ENCODE results near the gene LUZP4.
A peak's percentile ranks its signal among the peaks of the same experiment; 100 is the strongest.
"Not testable (repeated sequence)": the region's sequence is repeated elsewhere in the genome, so short reads cannot be mapped to it uniquely, and the experiment has no call there.

Gene LUZP4, protein sequence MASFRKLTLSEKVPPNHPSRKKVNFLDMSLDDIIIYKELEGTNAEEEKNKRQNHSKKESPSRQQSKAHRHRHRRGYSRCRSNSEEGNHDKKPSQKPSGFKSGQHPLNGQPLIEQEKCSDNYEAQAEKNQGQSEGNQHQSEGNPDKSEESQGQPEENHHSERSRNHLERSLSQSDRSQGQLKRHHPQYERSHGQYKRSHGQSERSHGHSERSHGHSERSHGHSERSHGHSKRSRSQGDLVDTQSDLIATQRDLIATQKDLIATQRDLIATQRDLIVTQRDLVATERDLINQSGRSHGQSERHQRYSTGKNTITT

DNA sequence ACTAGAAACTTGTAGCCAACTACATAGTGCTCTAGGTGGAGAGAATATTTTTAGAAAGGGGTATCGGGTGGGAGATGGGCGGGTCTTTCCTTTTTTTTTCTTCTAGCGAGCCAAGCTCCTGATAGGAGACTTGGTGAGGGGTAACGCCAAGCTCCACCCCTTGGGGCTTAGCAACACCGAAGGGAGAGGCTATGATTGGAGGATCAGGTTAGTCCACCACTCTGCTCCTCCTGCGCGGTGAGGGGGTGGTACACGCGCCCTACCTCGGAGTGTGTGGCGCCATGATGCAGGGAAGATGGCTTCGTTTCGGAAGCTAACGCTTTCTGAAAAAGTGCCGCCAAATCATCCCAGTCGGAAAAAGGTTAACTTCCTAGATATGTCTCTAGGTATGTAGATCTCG, at the start of gene LUZP4:
TSS of gene LUZP4 (plus strand) at position 251 of the 400 bp plus-strand sequence. CDS start at position 296, 45 bp downstream.
- DNase-seq, result no peak

- DNase-seq, result no peak
These were observed 37.9 kb upstream of the LUZP4 start for GRCh38 chrX:115251458-115252233.

DNA sequence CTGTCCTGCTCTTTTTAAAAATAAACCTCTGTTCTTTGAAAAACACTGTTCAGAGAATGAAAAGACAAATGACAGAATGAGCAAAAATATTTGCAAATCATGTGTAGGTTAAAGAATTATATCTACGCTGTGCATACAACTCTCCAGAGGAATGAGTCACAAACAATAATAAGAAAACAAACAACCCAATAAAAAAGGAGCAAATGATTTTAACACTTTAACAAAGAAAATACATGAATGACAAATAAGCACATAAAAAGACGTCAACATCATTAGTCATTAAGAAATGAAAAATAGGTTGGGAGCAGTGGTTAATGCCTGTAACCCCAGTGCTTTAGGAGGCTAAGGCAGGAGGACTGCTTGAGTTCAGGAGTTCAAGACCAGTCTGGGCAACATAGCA, 34.5 kb upstream of the LUZP4 start:
- DNase-seq, result no peak

GRCh38 chrX:115257711-115258110, 31.8 kb upstream of the LUZP4 start:
- no peak for DNase-seq

- DNase-seq, result peak; percentile 75
These were observed 30.2 kb upstream of the LUZP4 start for GRCh38 chrX:115259238-115259875.

DNA sequence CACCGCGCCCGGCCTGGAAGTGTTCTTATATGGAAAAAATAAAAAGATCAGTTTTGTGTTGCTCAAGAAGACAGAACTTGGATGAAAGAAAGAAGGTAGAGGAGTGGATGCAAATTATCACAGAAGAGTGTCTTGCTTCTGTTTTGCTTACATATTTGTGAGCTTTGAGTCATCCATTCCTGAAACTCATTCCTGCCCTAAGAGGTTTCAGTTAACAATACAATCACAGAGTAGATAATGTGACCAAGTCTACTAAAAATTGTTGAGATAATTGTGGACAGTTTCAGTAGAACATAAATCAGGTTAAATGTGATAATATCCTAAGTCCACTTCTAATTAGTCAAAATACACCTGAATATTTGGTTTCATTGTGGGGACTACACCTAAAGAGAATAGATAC, 29.2 kb upstream of the LUZP4 start:
- peak; percentile 42 for DNase-seq

- no peak for DNase-seq
These were observed 28.4 kb upstream of the LUZP4 start for GRCh38 chrX:115261148-115261547.

DNA sequence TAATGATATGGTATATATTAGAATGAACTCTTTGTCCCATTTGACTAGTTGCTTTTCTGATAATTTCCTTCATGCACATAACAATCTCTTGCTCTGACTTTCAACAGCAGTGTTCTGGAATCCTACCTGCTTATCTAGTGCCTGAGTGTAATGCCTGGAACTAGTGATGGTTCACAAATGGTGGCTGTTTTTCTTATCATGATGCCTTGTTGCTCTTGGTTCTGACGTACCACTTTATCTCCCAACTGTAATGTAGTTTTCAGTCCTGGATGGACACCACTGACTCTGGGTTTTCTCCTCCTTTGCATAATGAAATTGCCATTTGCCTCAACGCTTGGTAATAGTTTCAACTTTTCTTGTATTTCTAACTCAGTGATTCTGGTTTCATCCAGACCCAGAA, 25.5 kb upstream of the LUZP4 start:
- no peak for DNase-seq

DNA sequence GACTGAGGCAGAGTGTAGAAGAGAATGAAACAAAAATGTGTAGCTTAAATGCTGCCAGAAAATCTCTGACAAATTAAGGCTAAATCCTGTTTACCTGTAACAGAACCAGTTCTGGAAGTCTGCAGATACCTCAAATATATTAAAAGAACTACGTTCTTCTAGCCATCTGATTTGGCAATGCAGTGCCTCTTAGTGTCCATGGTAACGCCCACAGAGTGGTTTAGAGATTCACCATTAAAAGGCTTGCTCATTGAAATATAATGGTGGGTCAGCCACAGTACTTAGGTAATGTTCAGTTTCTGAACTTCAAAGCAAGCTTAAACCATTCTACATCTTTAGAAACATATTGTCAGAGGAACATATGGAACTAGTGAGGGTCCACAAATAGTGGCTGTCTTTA, 23.2 kb upstream of the LUZP4 start:
- no peak for DNase-seq

- no peak for DNase-seq
These were observed 21.1 kb upstream of the LUZP4 start for GRCh38 chrX:115268421-115268820.

- DNase-seq, result no peak
These were observed 20.3 kb upstream of the LUZP4 start for GRCh38 chrX:115269051-115269683.

DNA sequence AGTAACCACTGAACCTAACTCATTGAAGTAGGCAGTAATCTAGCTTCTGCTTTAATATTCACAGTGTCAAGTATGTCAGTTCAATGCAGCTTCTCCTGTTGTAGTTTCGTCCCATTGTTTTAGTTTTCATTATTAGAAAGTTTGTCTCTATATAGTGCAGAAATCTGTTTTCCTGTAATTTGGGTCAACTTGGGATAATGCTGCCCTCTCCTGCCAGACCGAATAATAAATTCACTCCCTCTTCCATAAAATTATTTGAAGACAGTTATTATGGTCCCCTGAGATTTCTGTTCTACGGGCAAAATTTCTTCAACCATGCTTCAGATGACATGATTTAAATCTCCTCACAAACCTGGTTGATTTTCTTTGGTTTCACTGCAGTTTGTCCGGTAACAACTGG, 4.6 kb upstream of the LUZP4 start:
- DNase-seq, result no peak

- DNase-seq, result no peak
These were observed 7.7 kb downstream of the LUZP4 start for GRCh38 chrX:115297189-115297588.

DNA sequence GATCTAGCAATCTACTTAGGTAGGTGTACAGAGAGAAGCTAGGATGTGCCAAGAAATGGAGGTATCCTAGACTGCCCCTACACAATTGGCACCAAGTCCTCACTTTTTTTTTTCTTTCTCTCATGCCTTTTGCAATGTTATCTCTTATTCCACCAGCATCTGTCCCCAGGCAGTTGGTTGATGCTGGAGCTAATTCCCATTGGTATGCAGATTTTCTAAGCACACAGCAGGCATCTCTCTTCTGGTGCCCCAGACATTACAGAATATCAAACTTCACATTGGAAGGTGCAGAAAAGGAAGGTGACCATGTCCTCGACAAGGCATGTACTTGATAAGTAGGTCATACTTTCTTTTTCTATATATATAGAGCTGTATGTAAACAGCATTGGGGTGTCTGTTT, 21.6 kb downstream of the LUZP4 start:
- no peak for DNase-seq

GRCh38 chrX:115311601-115312001, 22.1 kb downstream of the LUZP4 start:
- no peak for DNase-seq

DNA sequence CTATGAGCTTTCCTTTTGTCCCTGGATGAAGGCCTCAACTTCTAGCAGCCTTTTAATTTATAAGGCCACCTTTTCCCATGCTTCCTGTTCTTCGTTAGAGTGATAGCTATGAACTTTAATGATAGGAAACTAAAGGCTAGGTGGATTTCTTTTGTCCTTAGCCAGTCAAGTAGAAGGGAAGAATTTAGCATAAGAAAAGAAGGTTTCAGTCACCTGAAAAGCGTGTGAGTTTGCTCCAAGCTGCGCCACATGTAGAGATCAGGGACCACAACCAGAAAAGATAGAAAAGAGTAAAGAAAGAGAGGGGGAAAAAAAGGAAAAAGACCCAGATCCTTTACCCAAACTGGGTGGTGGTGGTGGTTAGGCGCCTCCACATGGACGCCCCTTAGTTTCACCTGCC, 28.6 kb downstream of the LUZP4 start:
- DNase-seq, result no peak

GRCh38 chrX:115322375-115322774, 32.9 kb downstream of the LUZP4 start:
- no peak for DNase-seq

- DNase-seq, result peak; percentile 37
These were observed 34.7 kb downstream of the LUZP4 start for GRCh38 chrX:115324194-115324593.

DNA sequence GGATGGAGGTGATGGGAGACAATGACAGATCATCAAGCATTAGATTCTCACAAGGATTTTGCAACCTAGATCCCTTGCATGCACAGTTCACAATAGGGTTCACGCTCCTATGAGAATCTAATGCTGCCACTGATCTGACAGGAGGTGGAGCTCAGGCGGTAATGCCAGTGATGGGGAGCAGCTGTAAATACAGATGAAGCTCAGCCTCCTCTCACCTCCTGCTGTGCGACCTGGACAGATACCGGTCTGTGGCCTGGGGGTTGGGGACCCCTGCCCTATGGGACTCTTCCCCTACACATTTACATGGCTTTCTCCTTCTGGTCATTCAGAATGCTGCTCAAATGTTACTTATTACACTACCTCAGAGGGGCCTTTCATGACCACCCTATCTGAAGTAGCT, 39.8 kb downstream of the LUZP4 start:
- not testable (repeated sequence) for DNase-seq

DNA sequence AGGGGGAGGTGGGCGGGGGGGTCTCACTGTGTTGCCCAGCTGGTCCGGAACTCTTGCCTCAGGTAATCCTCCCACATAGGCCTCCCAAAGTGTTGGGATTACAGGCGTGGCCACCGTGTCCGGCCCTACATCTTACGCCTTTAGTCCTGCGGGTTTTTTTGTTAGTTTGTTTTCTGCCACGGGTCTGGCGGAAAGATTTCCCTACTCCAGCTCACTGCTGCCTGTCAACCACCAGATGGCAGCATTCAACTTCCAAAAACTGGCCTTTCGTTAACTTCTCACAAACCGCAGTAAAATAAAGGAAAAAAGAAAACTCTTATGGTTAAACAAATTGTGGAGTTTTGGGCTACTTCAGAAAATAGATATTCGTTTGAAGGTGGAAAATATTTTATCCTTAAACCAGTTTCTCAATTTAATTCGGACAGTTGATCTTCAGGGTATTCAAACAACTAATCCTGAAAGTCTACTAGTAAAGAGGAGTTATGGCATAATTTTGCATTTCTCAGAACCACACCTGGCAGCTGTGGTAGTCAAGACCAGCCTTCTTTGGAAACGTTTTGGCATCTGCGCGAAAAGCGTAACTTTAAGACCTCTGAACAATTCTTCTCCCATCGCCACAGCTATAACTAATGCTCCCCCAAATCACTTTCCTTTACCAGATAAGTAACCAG, 41.1 kb downstream of the LUZP4 start:
- DNase-seq, result peak; percentile 60

DNA sequence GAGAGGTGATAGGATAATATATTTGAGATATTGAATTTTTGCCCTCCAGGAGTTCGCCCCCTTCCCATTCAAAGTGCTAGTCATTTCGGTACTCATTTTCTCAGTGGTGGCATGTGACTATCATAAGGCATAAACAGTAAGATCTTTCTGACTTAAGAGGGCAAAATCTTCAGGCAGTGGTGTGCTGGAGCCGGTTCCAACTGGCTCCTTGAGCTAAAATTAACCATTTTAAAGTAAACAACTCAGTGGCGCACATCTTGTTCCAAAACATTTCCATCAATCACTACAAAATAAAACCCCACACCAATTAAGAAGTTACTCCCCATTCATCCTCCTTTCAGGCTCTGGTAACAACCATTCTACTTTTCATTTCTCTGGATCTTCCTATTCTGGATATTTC, 43.3 kb downstream of the LUZP4 start:
- no peak for DNase-seq

- DNase-seq, result no peak
These were observed 43.9 kb downstream of the LUZP4 start for GRCh38 chrX:115333446-115333845.

Measured in fibroblast of skin of right quadriceps (primary cell).